GM12878 (cell line): ENCODE measurements around the gene AQP3. TPM values are rescaled to one million over a fixed set of nuclear protein-coding genes. Genes with fewer than 3 reads are reported as not detected.

Experiments used
- ATAC-seq: fragments of 200-7000 bp; cut with Tn5 transposase; 3 replicates; pipeline ENCODE4 v1.9.1; 2020; ENCODE audit warnings: mild to moderate bottlenecking, moderate library complexity
- BruUV-seq: library from RNA; stranded (reverse); fragments of 400-500 nt; replicated peaks from 2 replicates; lab custom pipeline; 2021; lab: Mats Ljungman, UMichigan
- CTCF ChIA-PET: fragments of 300-600 bp; sonication (Branson Sonifier 250); formaldehyde crosslinking; extraction: SDS; loops from one replicate; lab custom pipeline; 2021; ENCODE audit warnings: inconsistent platforms; lab: Yijun Ruan, JAX
- POLR2A ChIA-PET: fragments of 350-600 bp; formaldehyde crosslinking; extraction: SDS; loops from one replicate; lab custom pipeline; 2021; ENCODE audit warnings: inconsistent platforms; lab: Charles Lee
- RAD21 ChIA-PET: fragments of 300-600 bp; sonication (Branson Sonifier 250); formaldehyde crosslinking; loops from one replicate; lab custom pipeline; 2023; ENCODE audit warnings: antibody characterized with exemption; ENCODE audit not compliant: unreplicated experiment; lab: Charles Lee
- SMC1A ChIA-PET: fragments of 300-600 bp; sonication (Branson Sonifier 250); formaldehyde crosslinking; loops from one replicate; lab custom pipeline; 2023; ENCODE audit not compliant: unreplicated experiment, uncharacterized antibody; lab: Charles Lee
- DNase-seq: peaks from one replicate; pipeline ENCODE4 v3.0.0-alpha.2; 2011; ENCODE audit warnings: low read depth, low spot score
- FAIRE-seq: peaks from 3 replicates; lab custom pipeline; 2011; peaks lifted over from hg19 to GRCh38; lab: Jason Lieb, UNC
- H2AFZ ChIP-seq: 2 replicates; pipeline ENCODE4 v1.6.0; 2011; ENCODE audit warnings: low read depth, low read length, control low read depth; ENCODE audit not compliant: control insufficient read depth
- H3K27ac ChIP-seq: 2 replicates; pipeline ENCODE4 v1.5.1; 2011; ENCODE audit warnings: control low read depth; ENCODE audit not compliant: control insufficient read depth, insufficient read depth
- H3K27me3 ChIP-seq, 2 experiments: replicated peaks in 1 of 2; 2 replicates each; pipeline versions ENCODE4 v1.6.0 to v1.6.1; 2011; ENCODE audit warnings: low read length in 1 of 2; ENCODE audit not compliant: control insufficient read depth in 2 of 2, insufficient read depth in 2 of 2
- H3K36me3 ChIP-seq, 2 experiments: 2 replicates each; pipeline ENCODE4 v1.5.1; 2011; ENCODE audit warnings: low read length in 1 of 2; ENCODE audit not compliant: control insufficient read depth in 2 of 2, insufficient read depth in 2 of 2
- H3K4me1 ChIP-seq: 2 replicates; pipeline ENCODE4 v1.6.1; 2011; ENCODE audit warnings: mild to moderate bottlenecking, low read length, moderate library complexity, mixed read lengths; ENCODE audit not compliant: control insufficient read depth, insufficient read depth
- H3K4me2 ChIP-seq: 2 replicates; pipeline ENCODE4 v1.6.0; 2011; ENCODE audit warnings: control low read depth; ENCODE audit not compliant: control insufficient read depth, insufficient read depth
- H3K4me3 ChIP-seq: fragments of 200-600 bp; sonication (generic); 2 replicates; pipeline ENCODE4 v1.5.1; 2016
- H3K79me2 ChIP-seq: 2 replicates; pipeline ENCODE4 v1.6.0; 2011; ENCODE audit warnings: low read length; ENCODE audit not compliant: control insufficient read depth, insufficient read depth
- H3K9ac ChIP-seq: 2 replicates; pipeline ENCODE4 v1.8.0; 2011; ENCODE audit warnings: low read length, control low read depth, mixed read lengths; ENCODE audit not compliant: control insufficient read depth, insufficient read depth
- H3K9me3 ChIP-seq: replicated peaks from 3 replicates; pipeline ENCODE4 v1.5.1; 2011; ENCODE audit warnings: mild to moderate bottlenecking, low read length; ENCODE audit not compliant: control insufficient read depth, insufficient read depth
- H4K20me1 ChIP-seq: 2 replicates; pipeline ENCODE4 v1.6.0; 2011; ENCODE audit not compliant: control insufficient read depth, insufficient read depth
- ASH2L ChIP-seq: fragments of 300-600, 200-600 bp; sonication (generic); IDR thresholded peaks from 2 replicates; pipeline ENCODE4 v1.6.1; 2017; ENCODE audit warnings: low read depth, mild to moderate bottlenecking, borderline replicate concordance
- CEBPB ChIP-seq, 2 experiments: fragments of 150-350 bp in 1 of 2; IDR thresholded peaks; 2 replicates each; pipeline ENCODE4 v1.6.1; 2012 to 2014; ENCODE audit warnings: low read depth in 2 of 2, low read length in 2 of 2, borderline replicate concordance in 1 of 2, inconsistent platforms in 1 of 2
- CHD4 ChIP-seq: fragments of 200-600 bp; sonication (generic); IDR thresholded peaks from 2 replicates; pipeline ENCODE4 v1.6.1; 2016; ENCODE audit warnings: mild to moderate bottlenecking
- CREB1 ChIP-seq: IDR thresholded peaks from 2 replicates; pipeline ENCODE4 v1.6.1; 2012; ENCODE audit warnings: low read depth, mild to moderate bottlenecking, inconsistent platforms
- ESRRA ChIP-seq: IDR thresholded peaks from 2 replicates; pipeline ENCODE4 v1.6.1; 2012; ENCODE audit warnings: mild to moderate bottlenecking, low read length, improper control_type of control experiment
- FOXK2 ChIP-seq: fragments of 450-650 bp; IDR thresholded peaks from 2 replicates; pipeline ENCODE4 v1.6.1; 2017; ENCODE audit warnings: mild to moderate bottlenecking, moderate library complexity
- GABPA ChIP-seq: IDR thresholded peaks from 2 replicates; pipeline ENCODE4 v1.6.1; 2014; ENCODE audit warnings: antibody characterized with exemption, low read depth, mild to moderate bottlenecking, inconsistent platforms
- MTA2 ChIP-seq: fragments of 450-650 bp; IDR thresholded peaks from 2 replicates; pipeline ENCODE4 v1.6.1; 2016; ENCODE audit warnings: low read depth, mild to moderate bottlenecking, moderate library complexity
- POLR2A ChIP-seq: IDR thresholded peaks from 2 replicates; pipeline ENCODE4 v1.6.1; 2011; ENCODE audit warnings: low read depth, mild to moderate bottlenecking, low read length
- TARDBP ChIP-seq: IDR thresholded peaks from 2 replicates; pipeline ENCODE4 v1.6.1; 2016; ENCODE audit warnings: borderline replicate concordance
- WGBS: methylation state at CpG from one replicate; pipeline ENCODE4 v1.1.6; 2016; ENCODE audit warnings: low lambda C conversion rate; ENCODE audit not compliant: insufficient replicate concordance, insufficient coverage; ENCODE audit errors: missing lambda C conversion rate; 5-methylcytosine and 5-hydroxymethylcytosine counted together
- in situ Hi-C: fragments of 300-500 bp; cut with MboI; formaldehyde crosslinking; loops from 9 replicates; pipeline ENCODE4 v1.14.3; 2018; ENCODE audit warnings: mixed read lengths
- intact Hi-C: fragments of 100-400 bp; cut with micrococcal nuclease; formaldehyde crosslinking; loops from one replicate; pipeline ENCODE4 v1.14.2; 2022; ENCODE audit not compliant: unreplicated experiment
- polyA plus RNA-seq, 11 experiments: library from polyadenylated mRNA; depleted of rRNA in 4 of 11; unstranded in 6 of 11; stranded (reverse) in 5 of 11; fragments of >200 nt; fragmentation: Nextera tagmentation in 4 of 11; fragmentation: Illumina TruSeq in 1 of 11; extraction: Ambion mirVana in 4 of 11; extraction: Trizol in 1 of 11; gene quantifications; 1 replicate in 1 of 11; 2 replicates in 10 of 11; pipeline versions ENCODE4 v1.2.1 to v1.2.3, GENCODE V29; 2011 to 2016; ENCODE audit warnings: inconsistent platforms in 2 of 11, missing spikeins in 2 of 11, low read depth in 1 of 11
- total RNA-seq, 4 experiments: library from RNA; depleted of rRNA in 3 of 4; stranded (reverse); fragments of >200 nt in 3 of 4; fragmentation: Illumina TruSeq in 1 of 4; extraction: Trizol in 1 of 4; gene quantifications; 2 replicates each; pipeline versions ENCODE4 v1.2.1 to v1.2.3, GENCODE V29; 2013 to 2021
- TF ChIP-seq, protein P1 (sequence below): fragments of 450-650 bp; IDR thresholded peaks from 2 replicates; pipeline ENCODE4 v1.6.1; 2014; ENCODE audit warnings: mild to moderate bottlenecking
- TF ChIP-seq, protein P2 (sequence below): fragments of 450-650 bp; IDR thresholded peaks from 2 replicates; pipeline ENCODE4 v1.6.1; 2018; ENCODE audit warnings: mild to moderate bottlenecking, low read depth, moderate library complexity; ENCODE audit not compliant: partially characterized antibody
- TF ChIP-seq, protein P3 (sequence below): IDR thresholded peaks from 2 replicates; pipeline ENCODE4 v1.6.1; 2011; ENCODE audit warnings: borderline replicate concordance, low read depth, mild to moderate bottlenecking, moderate library complexity, mixed read lengths, low read length; ENCODE audit not compliant: insufficient read depth; ENCODE audit errors: extremely low read length
- TF ChIP-seq, protein P4 (sequence below): fragments of 450-650 bp; conservative IDR thresholded peaks from 2 replicates; pipeline ENCODE4 v1.6.1; 2017; ENCODE audit warnings: mild to moderate bottlenecking, moderate library complexity
- TF ChIP-seq, protein P5 (sequence below): IDR thresholded peaks from 2 replicates; pipeline ENCODE4 v1.6.1; 2012; ENCODE audit warnings: mild to moderate bottlenecking, low read depth, low read length

AQP3 gene
- total and polyA plus RNA-seq, 10 of the 15 experiments (the other 5 are each of a cell fraction or from before 2014, with no cell fraction given) = 0.60 to 11.8 (median 4.5) TPM

DNA sequence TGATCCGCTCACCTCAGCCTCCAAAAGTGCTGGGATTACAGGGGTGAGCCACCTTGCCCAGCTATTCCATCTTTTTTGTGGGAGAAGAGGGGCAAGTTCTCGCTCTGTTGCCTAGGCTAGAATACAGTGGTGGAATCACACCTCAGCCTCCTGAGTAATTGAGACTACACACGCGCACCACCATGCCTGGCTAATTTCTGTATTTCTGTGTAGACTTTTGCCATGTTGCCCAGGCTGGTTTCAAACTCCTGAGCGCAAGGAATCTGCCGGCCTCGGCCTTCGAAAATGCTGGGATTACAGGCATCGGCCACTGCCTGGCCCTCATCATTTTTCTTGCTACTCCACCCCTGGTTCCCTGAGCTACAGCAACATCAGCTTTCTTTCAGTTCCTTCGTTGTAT, 29.1 kb upstream of the AQP3 start:
- ChIA-PET CTCF (interaction anchor here (1.0 to 2.5 kb wide), 3 partner anchors 10 to 61 kb away, joined by 3 to 16 read pairs (median 11); no protein-coding TSS in a partner anchor), POLR2A (no interaction called here), RAD21 (no interaction called here), SMC1A (interaction anchor here (0.7 to 1.3 kb wide), 2 partner anchors 12 to 73 kb away, joined by 3 read pairs; no protein-coding TSS in a partner anchor)
- no peaks in the 10 kb centered on the region; a peak in 1 of 4 replicates for H3K36me3 ChIP-seq
- ATAC-seq (no peak), DNase-seq (no peak), FAIRE-seq (no peak)
- no peak overlapping the region for H2AFZ ChIP-seq
- H3K27me3 ChIP-seq = no peaks in the 10 kb centered on the region
- H3K4me3 ChIP-seq = no peak overlapping the region
- WGBS = 83% methylated on average over 10 of the region's 10 CpGs
- intact Hi-C loops (no loop called here), in situ Hi-C loops (no loop called here)
- H4K20me1 ChIP-seq = no peaks in the 10 kb centered on the region
- no peak overlapping the region for H3K27ac ChIP-seq
- no peaks in the 10 kb centered on the region for H3K9me3 ChIP-seq
- H3K9ac ChIP-seq = no peak overlapping the region
- no TSS peak for BruUV-seq
- peaks cover 22% of the 10 kb centered on the region for H3K79me2 ChIP-seq
- H3K4me1 ChIP-seq = peaks cover 7% of the 10 kb centered on the region
- H3K4me2 ChIP-seq = no peak overlapping the region
- TF ChIP-seq MTA2 (no peak), CEBPB (IDR thresholded peaks at IDR 0.05; ENCODE audit: borderline replicate concordance in 1 of 2, low read depth in 2 of 2, low read length in 2 of 2) (no peak), POLR2A (no peak), ASH2L (no peak), CREB1 (no peak), TARDBP (no peak), ESRRA (no peak), CHD4 (no peak), GABPA (no peak), FOXK2 (no peak)
- TF ChIP-seq, protein P1, sequence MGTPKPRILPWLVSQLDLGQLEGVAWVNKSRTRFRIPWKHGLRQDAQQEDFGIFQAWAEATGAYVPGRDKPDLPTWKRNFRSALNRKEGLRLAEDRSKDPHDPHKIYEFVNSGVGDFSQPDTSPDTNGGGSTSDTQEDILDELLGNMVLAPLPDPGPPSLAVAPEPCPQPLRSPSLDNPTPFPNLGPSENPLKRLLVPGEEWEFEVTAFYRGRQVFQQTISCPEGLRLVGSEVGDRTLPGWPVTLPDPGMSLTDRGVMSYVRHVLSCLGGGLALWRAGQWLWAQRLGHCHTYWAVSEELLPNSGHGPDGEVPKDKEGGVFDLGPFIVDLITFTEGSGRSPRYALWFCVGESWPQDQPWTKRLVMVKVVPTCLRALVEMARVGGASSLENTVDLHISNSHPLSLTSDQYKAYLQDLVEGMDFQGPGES = no peak
- TF ChIP-seq, protein P2, sequence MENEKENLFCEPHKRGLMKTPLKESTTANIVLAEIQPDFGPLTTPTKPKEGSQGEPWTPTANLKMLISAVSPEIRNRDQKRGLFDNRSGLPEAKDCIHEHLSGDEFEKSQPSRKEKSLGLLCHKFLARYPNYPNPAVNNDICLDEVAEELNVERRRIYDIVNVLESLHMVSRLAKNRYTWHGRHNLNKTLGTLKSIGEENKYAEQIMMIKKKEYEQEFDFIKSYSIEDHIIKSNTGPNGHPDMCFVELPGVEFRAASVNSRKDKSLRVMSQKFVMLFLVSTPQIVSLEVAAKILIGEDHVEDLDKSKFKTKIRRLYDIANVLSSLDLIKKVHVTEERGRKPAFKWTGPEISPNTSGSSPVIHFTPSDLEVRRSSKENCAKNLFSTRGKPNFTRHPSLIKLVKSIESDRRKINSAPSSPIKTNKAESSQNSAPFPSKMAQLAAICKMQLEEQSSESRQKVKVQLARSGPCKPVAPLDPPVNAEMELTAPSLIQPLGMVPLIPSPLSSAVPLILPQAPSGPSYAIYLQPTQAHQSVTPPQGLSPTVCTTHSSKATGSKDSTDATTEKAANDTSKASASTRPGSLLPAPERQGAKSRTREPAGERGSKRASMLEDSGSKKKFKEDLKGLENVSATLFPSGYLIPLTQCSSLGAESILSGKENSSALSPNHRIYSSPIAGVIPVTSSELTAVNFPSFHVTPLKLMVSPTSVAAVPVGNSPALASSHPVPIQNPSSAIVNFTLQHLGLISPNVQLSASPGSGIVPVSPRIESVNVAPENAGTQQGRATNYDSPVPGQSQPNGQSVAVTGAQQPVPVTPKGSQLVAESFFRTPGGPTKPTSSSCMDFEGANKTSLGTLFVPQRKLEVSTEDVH = no peak
- TF ChIP-seq, protein P3, sequence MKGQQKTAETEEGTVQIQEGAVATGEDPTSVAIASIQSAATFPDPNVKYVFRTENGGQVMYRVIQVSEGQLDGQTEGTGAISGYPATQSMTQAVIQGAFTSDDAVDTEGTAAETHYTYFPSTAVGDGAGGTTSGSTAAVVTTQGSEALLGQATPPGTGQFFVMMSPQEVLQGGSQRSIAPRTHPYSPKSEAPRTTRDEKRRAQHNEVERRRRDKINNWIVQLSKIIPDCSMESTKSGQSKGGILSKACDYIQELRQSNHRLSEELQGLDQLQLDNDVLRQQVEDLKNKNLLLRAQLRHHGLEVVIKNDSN = no peak
- TF ChIP-seq, protein P4, sequence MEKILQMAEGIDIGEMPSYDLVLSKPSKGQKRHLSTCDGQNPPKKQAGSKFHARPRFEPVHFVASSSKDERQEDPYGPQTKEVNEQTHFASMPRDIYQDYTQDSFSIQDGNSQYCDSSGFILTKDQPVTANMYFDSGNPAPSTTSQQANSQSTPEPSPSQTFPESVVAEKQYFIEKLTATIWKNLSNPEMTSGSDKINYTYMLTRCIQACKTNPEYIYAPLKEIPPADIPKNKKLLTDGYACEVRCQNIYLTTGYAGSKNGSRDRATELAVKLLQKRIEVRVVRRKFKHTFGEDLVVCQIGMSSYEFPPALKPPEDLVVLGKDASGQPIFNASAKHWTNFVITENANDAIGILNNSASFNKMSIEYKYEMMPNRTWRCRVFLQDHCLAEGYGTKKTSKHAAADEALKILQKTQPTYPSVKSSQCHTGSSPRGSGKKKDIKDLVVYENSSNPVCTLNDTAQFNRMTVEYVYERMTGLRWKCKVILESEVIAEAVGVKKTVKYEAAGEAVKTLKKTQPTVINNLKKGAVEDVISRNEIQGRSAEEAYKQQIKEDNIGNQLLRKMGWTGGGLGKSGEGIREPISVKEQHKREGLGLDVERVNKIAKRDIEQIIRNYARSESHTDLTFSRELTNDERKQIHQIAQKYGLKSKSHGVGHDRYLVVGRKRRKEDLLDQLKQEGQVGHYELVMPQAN = no peak
- TF ChIP-seq, protein P5, sequence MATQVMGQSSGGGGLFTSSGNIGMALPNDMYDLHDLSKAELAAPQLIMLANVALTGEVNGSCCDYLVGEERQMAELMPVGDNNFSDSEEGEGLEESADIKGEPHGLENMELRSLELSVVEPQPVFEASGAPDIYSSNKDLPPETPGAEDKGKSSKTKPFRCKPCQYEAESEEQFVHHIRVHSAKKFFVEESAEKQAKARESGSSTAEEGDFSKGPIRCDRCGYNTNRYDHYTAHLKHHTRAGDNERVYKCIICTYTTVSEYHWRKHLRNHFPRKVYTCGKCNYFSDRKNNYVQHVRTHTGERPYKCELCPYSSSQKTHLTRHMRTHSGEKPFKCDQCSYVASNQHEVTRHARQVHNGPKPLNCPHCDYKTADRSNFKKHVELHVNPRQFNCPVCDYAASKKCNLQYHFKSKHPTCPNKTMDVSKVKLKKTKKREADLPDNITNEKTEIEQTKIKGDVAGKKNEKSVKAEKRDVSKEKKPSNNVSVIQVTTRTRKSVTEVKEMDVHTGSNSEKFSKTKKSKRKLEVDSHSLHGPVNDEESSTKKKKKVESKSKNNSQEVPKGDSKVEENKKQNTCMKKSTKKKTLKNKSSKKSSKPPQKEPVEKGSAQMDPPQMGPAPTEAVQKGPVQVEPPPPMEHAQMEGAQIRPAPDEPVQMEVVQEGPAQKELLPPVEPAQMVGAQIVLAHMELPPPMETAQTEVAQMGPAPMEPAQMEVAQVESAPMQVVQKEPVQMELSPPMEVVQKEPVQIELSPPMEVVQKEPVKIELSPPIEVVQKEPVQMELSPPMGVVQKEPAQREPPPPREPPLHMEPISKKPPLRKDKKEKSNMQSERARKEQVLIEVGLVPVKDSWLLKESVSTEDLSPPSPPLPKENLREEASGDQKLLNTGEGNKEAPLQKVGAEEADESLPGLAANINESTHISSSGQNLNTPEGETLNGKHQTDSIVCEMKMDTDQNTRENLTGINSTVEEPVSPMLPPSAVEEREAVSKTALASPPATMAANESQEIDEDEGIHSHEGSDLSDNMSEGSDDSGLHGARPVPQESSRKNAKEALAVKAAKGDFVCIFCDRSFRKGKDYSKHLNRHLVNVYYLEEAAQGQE = no peak
